Panc1 (cell line): Measurements from ENCODE around the gene LRMDA. TPM values are rescaled to one million over a fixed set of nuclear protein-coding genes. Genes with fewer than 3 reads are reported as not detected.

ENCODE experiments used
- ATAC-seq: fragments of 200-7000 bp; cut with Tn5 transposase; 2 replicates; pipeline ENCODE4 v1.9.1; 2020; ENCODE audit warnings: mild to moderate bottlenecking, moderate library complexity
- BruUV-seq: library from RNA; stranded (reverse); fragments of 400-500 nt; replicated peaks from 2 replicates; lab custom pipeline; 2021; lab: Mats Ljungman, UMichigan
- CTCF ChIA-PET: fragments of 300-600 bp; sonication (Branson Sonifier 250); formaldehyde crosslinking; loops from one replicate; lab custom pipeline; 2022; ENCODE audit warnings: antibody characterized with exemption; lab: Charles Lee
- POLR2A ChIA-PET: fragments of 300-600 bp; sonication (Branson Sonifier 250); formaldehyde crosslinking; loops from one replicate; lab custom pipeline; 2022; ENCODE audit warnings: antibody characterized with exemption; lab: Charles Lee
- DNase-seq: peaks from one replicate; pipeline ENCODE4 v3.0.0-alpha.2; 2010; ENCODE audit warnings: low read depth, low spot score
- H3K27ac ChIP-seq: 2 replicates; pipeline ENCODE4 v1.5.1; 2011; ENCODE audit warnings: mild to moderate bottlenecking, low read length, inconsistent platforms
- H3K27me3 ChIP-seq: fragments of 200-500 bp; sonication (Bioruptor generic); 2 replicates; pipeline ENCODE4 v1.6.0; 2014; ENCODE audit warnings: low read length, inconsistent platforms; ENCODE audit not compliant: control insufficient read depth, insufficient read depth
- H3K36me3 ChIP-seq: fragments of 200-500 bp; sonication (Bioruptor generic); 2 replicates; pipeline ENCODE4 v1.5.1; 2014; ENCODE audit warnings: inconsistent platforms, mild to moderate bottlenecking, low read length, moderate library complexity; ENCODE audit not compliant: control insufficient read depth, insufficient read depth
- H3K4me1 ChIP-seq: 2 replicates; pipeline ENCODE4 v1.5.1; 2011; ENCODE audit warnings: inconsistent platforms, mild to moderate bottlenecking, low read length, moderate library complexity; ENCODE audit not compliant: control insufficient read depth, insufficient read depth
- H3K4me3 ChIP-seq, 2 experiments: 2 replicates each; pipeline ENCODE4 v1.5.1; 2011 to 2012; ENCODE audit warnings: low read depth in 2 of 2, low read length in 2 of 2, mild to moderate bottlenecking in 2 of 2, inconsistent platforms in 1 of 2, moderate library complexity in 1 of 2
- H3K9me3 ChIP-seq: fragments of 200-500 bp; sonication (Bioruptor generic); 2 replicates; pipeline ENCODE4 v1.5.1; 2014; ENCODE audit warnings: low read depth, mild to moderate bottlenecking, inconsistent platforms, low read length, moderate library complexity; ENCODE audit not compliant: control insufficient read depth, insufficient read depth
- POLR2AphosphoS5 ChIP-seq: IDR thresholded peaks from 2 replicates; pipeline ENCODE4 v1.6.1; 2012; ENCODE audit warnings: mild to moderate bottlenecking, low read depth, low read length, moderate library complexity
- SIN3A ChIP-seq: IDR thresholded peaks from 2 replicates; pipeline ENCODE4 v1.6.1; 2012; ENCODE audit warnings: low read depth, mild to moderate bottlenecking, low read length, moderate library complexity, borderline replicate concordance; ENCODE audit not compliant: insufficient read depth
- TCF7L2 ChIP-seq: IDR thresholded peaks from 2 replicates; pipeline ENCODE4 v1.6.1; 2011; ENCODE audit warnings: mild to moderate bottlenecking, low read depth, low read length, inconsistent platforms
- in situ Hi-C: cut with HindIII; loops from 2 replicates; pipeline ENCODE4 v1.10.0; 2016; ENCODE audit warnings: low sequenced_read_pairs, low pct_unique_long_range_greater_than_20kb
- intact Hi-C: fragments of 100-400 bp; cut with micrococcal nuclease; formaldehyde crosslinking; loops from one replicate; pipeline ENCODE4 v1.10.0; 2022; ENCODE audit not compliant: unreplicated experiment
- total RNA-seq: library from RNA; stranded (reverse); gene quantifications from one replicate; pipeline ENCODE4 v1.2.1, GENCODE V29; 2021; ENCODE audit not compliant: unreplicated experiment
- TF ChIP-seq, protein P1 (sequence below), 2 experiments: IDR thresholded peaks; 2 replicates each; pipeline ENCODE4 v1.6.1; 2011 to 2012; ENCODE audit warnings: low read depth in 2 of 2, control low read depth in 1 of 2, low read length in 1 of 2, mild to moderate bottlenecking in 1 of 2, moderate library complexity in 1 of 2; ENCODE audit not compliant: insufficient read depth in 1 of 2
- TF ChIP-seq, protein P2 (sequence below): fragments of 450-650 bp; IDR thresholded peaks from 2 replicates; pipeline ENCODE4 v1.5.1; 2017; ENCODE audit warnings: mild to moderate bottlenecking

LRMDA gene
- total RNA-seq, 1 experiment from 2014 or later, result 1.2 TPM

DNA sequence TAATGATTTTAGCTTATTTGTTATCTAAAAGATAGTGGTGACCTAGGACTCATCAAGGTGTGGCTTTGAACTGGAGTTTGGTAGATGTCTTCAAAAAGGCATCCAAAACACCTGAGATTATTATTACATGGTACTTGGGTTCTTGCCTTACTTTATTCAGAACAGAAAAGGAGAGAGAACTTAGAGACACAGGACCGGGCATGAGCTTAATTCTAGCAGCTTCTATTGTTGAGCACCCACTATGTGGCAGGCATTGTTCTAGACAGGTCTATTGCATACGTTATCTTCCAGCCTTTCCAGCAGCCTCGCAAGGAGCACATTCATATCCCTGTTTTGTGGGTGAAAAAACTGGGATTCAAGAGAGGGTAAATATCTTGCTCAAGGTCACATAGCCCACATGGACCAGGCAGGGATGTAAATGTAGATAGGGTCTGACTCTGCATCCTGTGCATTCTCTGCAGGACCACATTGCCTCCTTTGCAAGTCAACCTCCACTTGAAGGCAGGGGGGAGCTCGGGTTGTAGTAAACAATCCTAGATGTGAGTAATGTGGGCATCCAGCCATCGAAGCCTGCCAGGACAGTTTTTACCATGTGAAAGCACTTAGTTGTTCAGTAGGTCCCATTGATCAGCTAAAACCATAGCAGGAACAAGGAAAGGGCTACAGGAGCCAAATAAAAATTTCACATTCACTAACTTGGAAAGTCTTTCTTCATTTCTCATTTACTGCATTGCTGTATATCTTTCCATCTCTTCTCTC lies 551.4 kb downstream of the LRMDA start:
- H3K27me3 ChIP-seq, result no peaks in the 10 kb centered on the region; the same call in 1 of the 2 replicates
- DNase-seq (no peak), ATAC-seq (no peak)
- no peak overlapping the region for H3K4me3 ChIP-seq
- no peak overlapping the region for H3K27ac ChIP-seq
- H3K9me3 ChIP-seq, result no peaks in the 10 kb centered on the region
- intact Hi-C loops, result no loop called here
- no peaks in the 10 kb centered on the region for H3K36me3 ChIP-seq
- BruUV-seq, result no TSS peak
- in situ Hi-C loops, result no loop called here
- ChIA-PET CTCF (no interaction called here), POLR2A (no interaction called here)
- no peaks in the 10 kb centered on the region for H3K4me1 ChIP-seq
- TF ChIP-seq POLR2AphosphoS5, result no peak
- TF ChIP-seq TCF7L2, result no peak
- TF ChIP-seq, protein P1, sequence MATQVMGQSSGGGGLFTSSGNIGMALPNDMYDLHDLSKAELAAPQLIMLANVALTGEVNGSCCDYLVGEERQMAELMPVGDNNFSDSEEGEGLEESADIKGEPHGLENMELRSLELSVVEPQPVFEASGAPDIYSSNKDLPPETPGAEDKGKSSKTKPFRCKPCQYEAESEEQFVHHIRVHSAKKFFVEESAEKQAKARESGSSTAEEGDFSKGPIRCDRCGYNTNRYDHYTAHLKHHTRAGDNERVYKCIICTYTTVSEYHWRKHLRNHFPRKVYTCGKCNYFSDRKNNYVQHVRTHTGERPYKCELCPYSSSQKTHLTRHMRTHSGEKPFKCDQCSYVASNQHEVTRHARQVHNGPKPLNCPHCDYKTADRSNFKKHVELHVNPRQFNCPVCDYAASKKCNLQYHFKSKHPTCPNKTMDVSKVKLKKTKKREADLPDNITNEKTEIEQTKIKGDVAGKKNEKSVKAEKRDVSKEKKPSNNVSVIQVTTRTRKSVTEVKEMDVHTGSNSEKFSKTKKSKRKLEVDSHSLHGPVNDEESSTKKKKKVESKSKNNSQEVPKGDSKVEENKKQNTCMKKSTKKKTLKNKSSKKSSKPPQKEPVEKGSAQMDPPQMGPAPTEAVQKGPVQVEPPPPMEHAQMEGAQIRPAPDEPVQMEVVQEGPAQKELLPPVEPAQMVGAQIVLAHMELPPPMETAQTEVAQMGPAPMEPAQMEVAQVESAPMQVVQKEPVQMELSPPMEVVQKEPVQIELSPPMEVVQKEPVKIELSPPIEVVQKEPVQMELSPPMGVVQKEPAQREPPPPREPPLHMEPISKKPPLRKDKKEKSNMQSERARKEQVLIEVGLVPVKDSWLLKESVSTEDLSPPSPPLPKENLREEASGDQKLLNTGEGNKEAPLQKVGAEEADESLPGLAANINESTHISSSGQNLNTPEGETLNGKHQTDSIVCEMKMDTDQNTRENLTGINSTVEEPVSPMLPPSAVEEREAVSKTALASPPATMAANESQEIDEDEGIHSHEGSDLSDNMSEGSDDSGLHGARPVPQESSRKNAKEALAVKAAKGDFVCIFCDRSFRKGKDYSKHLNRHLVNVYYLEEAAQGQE (IDR thresholded peaks at IDR 0.05; ENCODE audit: insufficient read depth in 1 of 2, low read depth in 2 of 2, low read length in 1 of 2), result no peak
- TF ChIP-seq, protein P2, sequence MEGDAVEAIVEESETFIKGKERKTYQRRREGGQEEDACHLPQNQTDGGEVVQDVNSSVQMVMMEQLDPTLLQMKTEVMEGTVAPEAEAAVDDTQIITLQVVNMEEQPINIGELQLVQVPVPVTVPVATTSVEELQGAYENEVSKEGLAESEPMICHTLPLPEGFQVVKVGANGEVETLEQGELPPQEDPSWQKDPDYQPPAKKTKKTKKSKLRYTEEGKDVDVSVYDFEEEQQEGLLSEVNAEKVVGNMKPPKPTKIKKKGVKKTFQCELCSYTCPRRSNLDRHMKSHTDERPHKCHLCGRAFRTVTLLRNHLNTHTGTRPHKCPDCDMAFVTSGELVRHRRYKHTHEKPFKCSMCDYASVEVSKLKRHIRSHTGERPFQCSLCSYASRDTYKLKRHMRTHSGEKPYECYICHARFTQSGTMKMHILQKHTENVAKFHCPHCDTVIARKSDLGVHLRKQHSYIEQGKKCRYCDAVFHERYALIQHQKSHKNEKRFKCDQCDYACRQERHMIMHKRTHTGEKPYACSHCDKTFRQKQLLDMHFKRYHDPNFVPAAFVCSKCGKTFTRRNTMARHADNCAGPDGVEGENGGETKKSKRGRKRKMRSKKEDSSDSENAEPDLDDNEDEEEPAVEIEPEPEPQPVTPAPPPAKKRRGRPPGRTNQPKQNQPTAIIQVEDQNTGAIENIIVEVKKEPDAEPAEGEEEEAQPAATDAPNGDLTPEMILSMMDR, result no peak
- TF ChIP-seq SIN3A, result no peak

GRCh38 chr10:75984067-75984466 lies 552.6 kb downstream of the LRMDA start:
- no TSS peak for BruUV-seq
- no peak for DNase-seq
- TF ChIP-seq POLR2AphosphoS5 (no peak), SIN3A (no peak), TCF7L2 (no peak)
- TF ChIP-seq, protein P2, result no peak
- Histone ChIP-seq H3K27me3 (no peaks in the 10 kb centered on the region), H3K4me3 (no peak overlapping the region), H3K4me1 (no peaks in the 10 kb centered on the region), H3K27ac (no peak overlapping the region), H3K9me3 (no peaks in the 10 kb centered on the region), H3K36me3 (no peaks in the 10 kb centered on the region)
- intact Hi-C loops, result no loop called here
- ChIA-PET CTCF (no interaction called here), POLR2A (no interaction called here)
- in situ Hi-C loops, result no loop called here
- no peak for ATAC-seq
